HG02798 (cell line): Measurements from ENCODE around the gene JMJD6.
"Not testable (repeated sequence)": the region's sequence is repeated elsewhere in the genome, so short reads cannot be mapped to it uniquely, and the experiment has no call there.

ENCODE experiments used
- ATAC-seq: cut with Tn5 transposase; IDR thresholded peaks from one replicate; pipeline ENCODE4 v1.9.1; 2021; ENCODE audit warnings: mild to moderate bottlenecking; ENCODE audit not compliant: unreplicated experiment, poor library complexity

JMJD6 gene

GRCh38 chr17:76720211-76720610 is 6.2 kb downstream of the JMJD6 start:
- ATAC-seq = no peak

- no peak for ATAC-seq
Observed at GRCh38 chr17:76718516-76718915, 7.9 kb downstream of the JMJD6 start.

- no peak for ATAC-seq
Observed at GRCh38 chr17:76716839-76717215, 9.6 kb downstream of the JMJD6 start.

GRCh38 chr17:76716146-76716838 is 10.1 kb downstream of the JMJD6 start:
- ATAC-seq = no peak

- ATAC-seq = no peak
Observed at GRCh38 chr17:76715496-76715830, 10.9 kb downstream of the JMJD6 start.

GRCh38 chr17:76714822-76715495 is 11.4 kb downstream of the JMJD6 start:
- no peak for ATAC-seq

- no peak for ATAC-seq
Observed at GRCh38 chr17:76714336-76714735, 12.1 kb downstream of the JMJD6 start.

GRCh38 chr17:76713765-76714164 is 12.6 kb downstream of the JMJD6 start:
- no peak for ATAC-seq

GRCh38 chr17:76712321-76712720 is 14.1 kb downstream of the JMJD6 start:
- ATAC-seq = not testable (repeated sequence)

GRCh38 chr17:76710863-76711611 is 15.4 kb downstream of the JMJD6 start, which contains the start of gene MXRA7:
TSS of gene MXRA7 (minus strand) at chr17:76710965. CDS start at chr17:76710946, 19 bp downstream.
- ATAC-seq = peak; percentile 68

- peak; percentile 25 for ATAC-seq
Observed at GRCh38 chr17:76709951-76710862, 16.2 kb downstream of the JMJD6 start.

- no peak for ATAC-seq
Observed at GRCh38 chr17:76709077-76709950, 17.1 kb downstream of the JMJD6 start.

- ATAC-seq = no peak
Observed at GRCh38 chr17:76707985-76708807, 18.2 kb downstream of the JMJD6 start.

GRCh38 chr17:76706817-76707216 is 19.6 kb downstream of the JMJD6 start:
- no peak for ATAC-seq

GRCh38 chr17:76704805-76705204 is 21.6 kb downstream of the JMJD6 start:
- no peak for ATAC-seq

GRCh38 chr17:76702941-76703637 is 23.3 kb downstream of the JMJD6 start:
- no peak for ATAC-seq

- ATAC-seq = no peak
Observed at GRCh38 chr17:76702076-76702475, 24.3 kb downstream of the JMJD6 start.

GRCh38 chr17:76701471-76701967 is 24.9 kb downstream of the JMJD6 start:
- no peak for ATAC-seq
